CD4-positive, alpha-beta T cell treated with Interferon alpha-2 for 1 hour (primary cell): Measurements from ENCODE around the gene PTPRN2.

Experiments used
- DNase-seq, 2 donors: peaks; one replicate each; pipeline ENCODE4 v3.0.0-alpha.2; 2020 to 2022

The PTPRN2 gene

DNA sequence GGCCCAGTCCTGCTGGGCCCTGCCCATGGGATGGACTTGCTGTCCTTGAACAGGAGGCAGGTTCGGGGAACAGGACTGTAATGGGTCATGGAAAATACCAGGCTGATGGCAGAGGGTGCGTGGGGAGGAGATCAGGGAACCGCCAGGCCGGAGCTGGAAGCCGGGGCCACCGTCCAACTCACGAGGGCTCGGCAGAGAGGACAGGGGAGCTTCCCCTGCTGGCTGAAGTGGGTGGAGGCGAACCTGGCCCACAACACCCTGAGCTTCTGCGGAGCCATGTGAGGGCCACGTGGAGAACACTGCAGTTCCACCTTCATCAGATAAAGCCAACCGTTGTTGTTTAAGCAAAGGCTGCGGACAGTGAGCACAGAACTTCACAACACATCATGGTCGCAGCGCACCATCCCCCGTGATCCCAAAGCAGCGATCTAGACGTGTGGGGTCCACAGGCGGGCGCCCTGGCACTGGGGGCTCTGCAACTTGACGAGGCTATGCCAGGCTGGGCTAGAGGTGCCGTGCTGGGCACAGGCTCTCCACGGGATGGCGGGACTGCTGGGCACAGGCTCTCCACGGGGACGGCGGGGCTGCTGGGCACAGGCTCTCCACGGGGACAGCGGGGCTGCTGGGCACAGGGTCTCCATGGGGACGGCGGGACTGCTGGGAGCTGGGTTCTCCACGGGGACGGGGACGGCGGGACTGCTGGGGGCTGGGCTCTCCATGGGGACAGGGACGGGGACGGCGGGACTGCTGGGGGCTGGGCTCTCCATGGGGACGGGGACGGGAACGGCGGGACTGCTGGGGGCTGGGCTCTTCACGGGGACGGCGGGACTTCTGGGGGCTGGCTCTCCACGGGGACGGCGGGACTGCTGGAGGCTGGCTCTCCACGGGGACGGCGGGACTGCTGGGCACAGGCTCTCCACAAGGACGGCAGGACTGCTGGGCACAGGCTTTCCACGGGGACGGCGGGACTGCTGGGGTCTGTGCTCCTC lies 777.5 kb downstream of the PTPRN2 start:
- DNase-seq: no peak

- DNase-seq: no peak
Measured at GRCh38 chr7:157809154-157809862, 778.3 kb downstream of the PTPRN2 start.

GRCh38 chr7:157808042-157808441 lies 779.6 kb downstream of the PTPRN2 start:
- no peak for DNase-seq

GRCh38 chr7:157807510-157807909 lies 780.1 kb downstream of the PTPRN2 start:
- no peak for DNase-seq

DNA sequence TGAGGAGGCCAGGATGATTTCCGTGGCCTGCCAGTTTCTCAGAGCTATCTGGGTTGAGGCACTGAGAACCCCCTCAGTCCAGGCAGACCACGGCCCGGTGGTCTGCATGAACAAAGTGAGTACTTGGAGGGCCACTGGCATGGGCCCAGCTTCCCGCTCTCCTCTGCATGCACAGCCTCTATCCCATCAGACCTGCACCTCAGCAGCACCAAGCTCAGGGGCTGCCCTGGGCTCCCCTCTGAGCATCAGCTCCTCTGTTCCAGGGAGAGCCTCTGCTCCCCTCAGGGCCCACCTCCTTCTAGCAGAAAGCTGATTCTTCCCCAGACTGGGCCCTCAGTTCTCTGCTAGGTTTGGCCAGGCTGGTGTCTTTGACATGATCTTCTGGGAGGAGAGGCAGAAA lies 780.9 kb downstream of the PTPRN2 start:
- DNase-seq: no peak

DNA sequence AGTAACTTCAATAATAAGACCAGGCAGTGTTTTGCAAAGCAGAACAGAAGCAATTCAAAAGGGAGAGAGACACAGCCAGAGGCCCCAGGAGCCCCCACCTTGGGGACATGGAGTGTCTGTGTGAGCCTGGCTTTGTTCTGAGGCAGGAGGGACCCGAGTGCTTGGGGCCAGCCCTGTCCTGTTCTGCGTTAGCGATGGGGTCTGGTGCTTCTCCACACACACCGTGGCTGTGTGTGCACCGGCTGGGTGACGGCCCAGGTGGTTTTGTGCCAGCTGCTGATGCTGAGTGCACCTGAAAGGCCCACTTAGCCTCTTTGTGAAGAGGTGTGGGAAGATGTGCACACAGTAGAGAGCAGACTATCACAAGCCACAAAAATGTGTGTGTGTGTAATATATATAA lies 781.9 kb downstream of the PTPRN2 start:
- no peak for DNase-seq

- no peak for DNase-seq
Measured at GRCh38 chr7:157803906-157804305, 783.7 kb downstream of the PTPRN2 start.

DNA sequence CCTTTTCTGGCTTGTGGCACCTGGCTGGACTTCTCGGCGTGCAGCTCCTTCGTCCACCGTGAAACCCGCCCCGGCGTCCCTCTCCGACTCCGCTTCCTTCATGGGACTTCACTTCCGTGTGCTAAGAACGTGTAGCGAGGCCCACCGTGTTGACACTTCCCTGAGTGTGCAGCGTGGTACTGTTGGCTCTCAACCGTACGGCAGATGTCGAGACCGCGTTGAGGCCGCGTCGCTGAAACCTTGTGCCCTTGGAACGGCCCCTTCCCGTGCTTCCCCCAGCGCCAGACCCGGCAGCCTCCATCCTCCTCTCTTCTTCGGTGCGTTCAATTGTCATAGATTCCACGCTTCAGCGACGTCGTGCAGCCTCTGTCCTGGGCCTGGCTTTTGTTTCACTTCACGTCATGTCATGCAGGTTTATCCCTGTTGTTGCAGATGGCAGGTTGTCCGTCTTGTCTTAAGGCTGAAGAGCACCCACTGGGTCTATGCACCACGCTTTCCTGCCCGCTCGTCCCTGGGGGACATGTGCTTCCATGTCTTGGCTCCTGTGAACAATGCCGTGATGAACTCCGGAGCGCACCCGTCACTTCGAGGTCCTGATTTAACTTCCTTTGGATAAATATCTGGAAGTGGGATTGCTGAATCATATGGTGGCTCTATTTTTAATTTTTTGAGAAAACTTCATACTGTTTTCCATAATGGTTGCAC lies 785.5 kb downstream of the PTPRN2 start:
- DNase-seq: no peak

- DNase-seq: no peak
Measured at GRCh38 chr7:157801113-157801512, 786.5 kb downstream of the PTPRN2 start.

GRCh38 chr7:157800281-157800680 lies 787.3 kb downstream of the PTPRN2 start:
- DNase-seq: no peak

DNA sequence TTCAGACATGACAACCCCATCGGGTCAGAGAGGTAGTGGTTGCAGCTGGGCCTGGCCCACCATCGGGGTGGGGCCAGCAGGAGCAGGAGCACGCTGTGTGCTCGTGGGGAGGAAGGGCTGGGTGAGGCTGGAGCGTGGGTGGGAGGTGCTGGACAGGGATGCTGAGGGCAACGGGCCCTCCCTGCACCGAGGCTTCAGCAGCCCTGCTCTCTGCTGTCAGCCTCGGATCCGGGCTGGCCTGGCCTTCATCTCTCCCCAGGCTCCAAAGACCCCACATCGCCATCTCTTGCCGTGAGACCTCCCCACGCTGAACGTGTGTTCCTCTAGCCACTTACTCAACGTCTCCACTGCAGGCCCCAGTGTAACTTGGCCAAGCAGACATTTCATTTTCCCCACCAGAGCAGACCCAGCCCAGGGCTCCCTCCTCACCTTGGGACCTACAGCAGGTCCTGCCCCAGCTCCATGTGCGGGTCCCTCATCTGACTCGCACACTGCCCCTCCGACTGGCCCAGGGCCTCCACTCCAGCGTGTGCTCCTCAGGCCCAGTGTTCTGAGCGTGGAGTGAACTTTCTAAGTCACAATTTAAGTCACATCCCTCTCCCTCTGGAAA lies 788.4 kb downstream of the PTPRN2 start:
- DNase-seq: no peak

- no peak for DNase-seq
Measured at GRCh38 chr7:157797361-157797760, 790.3 kb downstream of the PTPRN2 start.

- no peak for DNase-seq
Measured at GRCh38 chr7:157796846-157797245, 790.8 kb downstream of the PTPRN2 start.

DNA sequence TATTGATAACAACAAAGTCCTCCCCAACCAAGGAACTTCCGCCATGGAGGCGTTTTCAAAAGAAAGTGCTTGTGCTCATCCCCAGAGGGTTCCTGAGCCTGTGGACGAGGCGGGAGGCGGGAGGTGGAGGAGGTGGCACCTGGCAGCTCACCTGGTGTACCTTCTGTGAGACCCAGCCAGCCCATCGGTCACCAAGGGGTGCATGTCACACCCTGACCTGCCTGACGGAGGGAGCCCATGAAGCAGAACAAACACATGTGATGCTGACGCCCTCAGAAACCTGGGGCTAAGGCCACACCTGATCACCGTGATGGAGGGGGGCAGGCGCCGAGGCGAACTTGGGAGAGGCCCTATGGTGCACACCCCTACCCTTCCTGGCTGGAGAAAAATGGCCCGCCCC lies 792.0 kb downstream of the PTPRN2 start:
- DNase-seq: no peak

DNA sequence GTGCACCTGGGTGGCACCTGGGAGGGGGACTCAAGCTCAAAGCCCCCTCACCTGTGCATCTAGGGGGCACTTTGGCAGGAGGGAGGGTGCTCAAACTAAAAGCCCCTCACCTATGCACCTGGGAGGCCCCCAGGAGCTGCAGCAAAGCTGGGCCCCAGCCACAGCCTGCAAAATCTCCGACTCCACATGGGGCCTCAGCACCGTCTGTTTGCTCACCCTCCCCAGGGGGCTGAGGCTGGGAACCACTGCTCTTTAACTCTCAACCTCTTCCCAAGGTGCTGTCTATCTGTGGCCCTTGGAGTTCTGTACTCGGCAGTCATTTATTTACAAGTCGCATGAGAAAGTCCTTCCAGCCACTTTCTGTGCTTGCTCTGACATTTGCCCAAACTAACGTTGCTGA lies 792.4 kb downstream of the PTPRN2 start:
- no peak for DNase-seq

DNA sequence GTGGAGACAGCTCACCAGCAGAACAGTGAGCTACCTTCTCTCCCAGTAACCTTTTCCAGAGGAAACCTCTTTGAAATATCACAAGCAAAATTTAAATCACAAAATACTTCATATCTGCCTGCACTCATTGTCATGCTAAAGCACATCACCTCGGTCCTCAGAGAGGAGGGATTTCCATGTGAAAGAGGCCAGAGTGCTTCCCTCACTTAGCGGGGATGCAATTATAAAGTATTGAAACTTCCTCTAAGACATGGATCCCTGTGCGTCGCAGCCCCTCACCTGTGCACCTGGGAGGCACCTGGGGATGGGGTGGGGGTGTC lies 792.9 kb downstream of the PTPRN2 start:
- DNase-seq: no peak

DNA sequence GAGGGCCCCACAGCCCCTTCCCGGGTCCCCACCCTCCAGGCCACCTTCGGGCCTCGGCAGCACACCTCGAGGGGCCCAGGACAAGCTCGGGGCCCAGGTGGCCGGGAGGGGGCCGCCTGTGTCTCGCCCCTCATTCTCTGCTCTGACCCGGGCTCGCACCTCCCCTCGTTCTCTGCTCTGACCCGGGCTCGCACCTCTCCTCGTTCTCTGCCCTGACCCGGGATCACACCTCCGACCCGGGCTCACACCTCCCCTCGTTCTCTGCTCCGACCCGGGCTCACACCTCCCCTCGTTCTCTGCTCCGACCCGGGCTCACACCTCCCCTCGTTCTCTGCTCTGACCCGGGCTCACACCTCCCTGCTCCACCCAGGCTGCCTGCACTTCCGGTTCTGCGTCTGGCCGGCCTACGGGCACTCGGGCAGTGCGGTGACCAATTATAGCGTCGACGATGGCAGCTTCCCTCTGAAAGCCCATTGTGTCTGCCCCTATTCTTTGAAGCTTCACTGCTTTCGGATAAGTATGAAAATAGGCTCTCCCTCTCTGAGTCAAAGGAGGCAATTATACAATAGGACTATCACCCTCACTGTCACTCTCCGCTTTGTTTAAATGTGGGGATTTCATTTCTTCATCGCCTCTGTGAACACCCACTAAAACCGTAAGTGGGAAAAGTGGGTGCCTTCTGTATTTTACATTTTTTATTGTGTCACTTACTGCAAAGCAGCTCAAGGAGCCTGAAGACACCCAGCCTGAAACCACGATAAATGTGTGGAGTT lies 793.5 kb downstream of the PTPRN2 start:
- DNase-seq: no peak

DNA sequence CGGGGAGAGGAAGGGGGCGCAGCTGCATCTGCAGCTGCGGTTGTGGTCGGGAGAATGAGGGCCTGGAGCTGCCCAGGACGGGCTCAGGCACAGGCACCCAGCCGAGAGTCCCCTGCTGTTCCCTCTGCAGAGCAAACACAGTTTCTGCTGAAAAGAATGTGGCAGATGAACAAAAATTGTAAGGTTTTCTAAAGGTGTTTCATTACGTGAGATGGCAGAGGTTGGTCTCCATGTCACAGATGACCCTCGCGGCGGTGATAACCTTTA lies 794.6 kb downstream of the PTPRN2 start:
- DNase-seq: no peak

DNA sequence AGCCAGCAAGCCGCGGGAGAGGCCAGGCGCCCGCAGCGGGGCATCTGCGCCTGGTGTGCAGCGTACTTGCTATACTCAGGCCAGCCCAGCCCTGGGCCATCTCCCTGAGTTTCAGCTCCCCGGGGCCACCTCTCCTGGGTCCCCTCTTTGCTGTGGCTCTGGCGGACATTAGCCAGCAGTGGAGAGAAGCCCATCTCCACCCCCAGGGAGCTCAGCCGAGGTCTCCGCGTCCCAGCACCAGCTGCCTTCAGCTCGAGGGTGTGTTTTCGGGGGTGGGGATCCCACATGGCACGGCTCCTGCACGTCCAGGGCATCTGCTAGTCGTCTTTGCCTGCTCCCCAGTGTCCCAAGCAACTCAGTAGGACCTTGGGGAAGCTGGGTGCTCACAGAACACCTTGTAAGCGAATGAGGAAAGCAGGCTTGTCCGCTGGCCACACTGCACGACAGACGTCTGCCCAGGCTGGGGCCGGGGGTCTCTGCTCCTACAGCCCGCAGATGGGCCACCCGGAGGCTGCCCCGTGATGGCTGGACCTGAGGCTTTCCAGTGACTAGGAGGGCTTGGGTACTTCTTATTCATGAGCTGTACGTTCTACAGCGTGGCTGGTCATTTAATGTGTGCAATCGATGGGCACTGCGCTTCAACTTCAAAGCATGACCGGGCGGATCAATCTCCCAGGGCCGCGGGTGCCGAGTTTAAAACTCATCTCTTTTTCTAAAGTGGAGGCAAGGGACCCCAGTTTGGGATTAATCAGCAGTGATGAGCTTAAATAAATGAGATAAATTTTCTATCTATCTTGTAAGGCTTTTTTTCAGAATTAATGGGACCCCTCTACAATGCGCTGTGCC lies 795.2 kb downstream of the PTPRN2 start:
- no peak for DNase-seq

DNA sequence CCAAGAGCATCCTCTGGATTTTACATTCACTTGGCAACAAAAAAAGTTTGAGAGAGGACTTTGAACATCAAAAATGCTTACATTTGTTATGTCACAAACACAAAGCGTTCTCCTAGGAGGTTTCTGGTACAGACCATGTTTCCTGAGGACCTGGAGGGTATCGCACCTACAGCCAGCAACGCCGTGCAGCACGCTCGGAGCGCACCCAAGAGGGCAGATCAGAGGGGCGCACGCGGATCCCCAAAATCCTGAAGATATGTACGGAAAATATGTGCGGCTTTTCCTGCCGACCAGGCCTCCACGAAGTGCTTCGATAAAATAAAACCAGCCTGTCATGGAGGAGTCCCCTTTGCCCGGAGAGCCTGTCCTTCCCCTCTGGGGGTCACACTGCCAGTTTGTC lies 796.0 kb downstream of the PTPRN2 start:
- no peak for DNase-seq

DNA sequence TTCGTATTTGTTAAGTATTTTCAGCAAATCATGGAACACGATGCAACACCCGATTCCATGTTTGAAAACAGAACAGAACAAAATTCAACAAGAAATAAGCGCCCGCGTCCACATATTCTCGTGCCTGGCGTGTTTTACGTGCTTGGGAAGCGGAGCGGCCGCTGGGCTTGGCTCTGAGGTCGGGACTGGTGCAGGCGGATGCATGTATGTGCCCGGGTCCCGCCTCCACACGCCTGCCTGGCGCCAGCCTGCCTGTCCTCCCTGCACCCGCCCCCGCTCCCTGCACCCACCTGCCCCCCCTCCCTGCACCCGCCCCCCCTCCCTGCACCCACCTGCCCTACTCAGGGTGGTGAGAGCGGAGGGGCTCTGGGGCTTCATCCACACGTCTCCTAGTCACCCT lies 796.4 kb downstream of the PTPRN2 start:
- no peak for DNase-seq

DNA sequence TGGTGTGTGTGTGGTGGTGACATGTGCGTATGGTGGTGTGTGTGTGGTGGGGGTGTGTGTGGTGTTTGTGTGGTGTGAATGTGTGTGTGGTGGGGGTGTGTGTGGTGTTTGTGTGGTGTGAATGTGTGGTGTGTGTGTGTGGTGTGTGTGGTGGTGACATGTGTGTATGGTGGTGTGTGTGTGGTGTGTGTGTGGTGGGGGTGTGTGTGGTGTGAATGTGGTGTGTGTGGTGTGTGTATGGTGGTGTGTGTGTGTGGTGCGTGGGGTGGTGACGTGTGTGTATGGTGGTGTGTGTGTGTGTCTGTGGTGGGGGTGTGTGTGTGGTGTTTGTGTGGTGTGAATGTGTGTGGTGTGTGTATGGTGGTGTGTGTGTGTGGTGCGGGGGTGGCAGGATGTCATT lies 797.7 kb downstream of the PTPRN2 start:
- DNase-seq: no peak
